Activated naive CD4-positive, alpha-beta T cell treated with anti-CD3 and anti-CD28 coated beads, Interleukin-2, amount 50 U/mL, for 24 hours (primary cell): Measurements from ENCODE around the gene NRP2.

Source experiments
- H3K27ac Mint-ChIP-seq: one replicate; pipeline ENCODE4 v1.8.0; 2021; ENCODE audit warnings: mild to moderate bottlenecking, mixed read lengths
- H3K27me3 Mint-ChIP-seq: one replicate; pipeline ENCODE4 v1.8.0; 2021; ENCODE audit warnings: mixed read lengths
- H3K36me3 Mint-ChIP-seq: one replicate; pipeline ENCODE4 v1.8.0; 2021; ENCODE audit warnings: mixed read lengths
- H3K4me1 Mint-ChIP-seq: one replicate; pipeline ENCODE4 v1.8.0; 2021; ENCODE audit warnings: mixed read lengths
- H3K4me3 Mint-ChIP-seq: one replicate; pipeline ENCODE4 v1.8.0; 2021; ENCODE audit warnings: mild to moderate bottlenecking, mixed read lengths
- H3K9me3 Mint-ChIP-seq: one replicate; pipeline ENCODE4 v1.8.0; 2021; ENCODE audit warnings: mixed read lengths

NRP2 gene

GRCh38 chr2:205787761-205788160, 105.5 kb downstream of the NRP2 start:
- Mint-ChIP-seq H3K27ac (no peak overlapping the region), H3K36me3 (no peaks in the 10 kb centered on the region), H3K4me1 (no peaks in the 10 kb centered on the region), H3K4me3 (no peak overlapping the region), H3K9me3 (no peaks in the 10 kb centered on the region), H3K27me3 (peaks cover 1% of the 10 kb centered on the region)

- Mint-ChIP-seq H3K27ac (no peak overlapping the region), H3K36me3 (no peaks in the 10 kb centered on the region), H3K27me3 (peaks cover 3% of the 10 kb centered on the region), H3K9me3 (no peaks in the 10 kb centered on the region), H3K4me3 (no peak overlapping the region), H3K4me1 (no peaks in the 10 kb centered on the region)
These were observed 107.6 kb downstream of the NRP2 start for GRCh38 chr2:205789906-205790305.

GRCh38 chr2:205792908-205793307, 110.6 kb downstream of the NRP2 start:
- Mint-ChIP-seq H3K9me3 (no peaks in the 10 kb centered on the region), H3K4me3 (no peak overlapping the region), H3K36me3 (no peaks in the 10 kb centered on the region), H3K27me3 (peaks cover 3% of the 10 kb centered on the region), H3K27ac (no peak overlapping the region), H3K4me1 (no peaks in the 10 kb centered on the region)

- H3K27ac Mint-ChIP-seq: no peak overlapping the region
- H3K36me3 Mint-ChIP-seq: no peaks in the 10 kb centered on the region
- H3K4me3 Mint-ChIP-seq: no peak overlapping the region
- peaks cover 3% of the 10 kb centered on the region for H3K27me3 Mint-ChIP-seq
- no peaks in the 10 kb centered on the region for H3K9me3 Mint-ChIP-seq
- no peaks in the 10 kb centered on the region for H3K4me1 Mint-ChIP-seq
These were observed 114.6 kb downstream of the NRP2 start for GRCh38 chr2:205796805-205797313.

- Mint-ChIP-seq H3K27me3 (peaks cover 1% of the 10 kb centered on the region), H3K9me3 (no peaks in the 10 kb centered on the region)
These were observed 115.6 kb downstream of the NRP2 start for GRCh38 chr2:205797866-205798265.

GRCh38 chr2:205800224-205800623, 117.9 kb downstream of the NRP2 start:
- H3K27ac Mint-ChIP-seq: no peak overlapping the region
- H3K36me3 Mint-ChIP-seq: no peaks in the 10 kb centered on the region
- no peaks in the 10 kb centered on the region for H3K9me3 Mint-ChIP-seq
- H3K27me3 Mint-ChIP-seq: no peaks in the 10 kb centered on the region
- H3K4me1 Mint-ChIP-seq: no peaks in the 10 kb centered on the region
- H3K4me3 Mint-ChIP-seq: no peak overlapping the region

More at GRCh38 chr2:205797866-205798265, 115.6 kb downstream of the NRP2 start:
- Mint-ChIP-seq H3K4me3 (no peak overlapping the region), H3K4me1 (no peaks in the 10 kb centered on the region), H3K27ac (no peak overlapping the region), H3K36me3 (no peaks in the 10 kb centered on the region)

- no peaks in the 10 kb centered on the region for H3K4me1 Mint-ChIP-seq
- no peak overlapping the region for H3K4me3 Mint-ChIP-seq
- no peaks in the 10 kb centered on the region for H3K36me3 Mint-ChIP-seq
- H3K9me3 Mint-ChIP-seq: no peaks in the 10 kb centered on the region
- H3K27me3 Mint-ChIP-seq: peaks cover 2% of the 10 kb centered on the region
- no peak overlapping the region for H3K27ac Mint-ChIP-seq
These were observed 118.5 kb downstream of the NRP2 start for GRCh38 chr2:205800773-205801172.

- no peaks in the 10 kb centered on the region for H3K4me1 Mint-ChIP-seq
- H3K36me3 Mint-ChIP-seq: no peaks in the 10 kb centered on the region
- no peak overlapping the region for H3K27ac Mint-ChIP-seq
- H3K9me3 Mint-ChIP-seq: no peaks in the 10 kb centered on the region
- no peak overlapping the region for H3K4me3 Mint-ChIP-seq
- peaks cover 2% of the 10 kb centered on the region for H3K27me3 Mint-ChIP-seq
These were observed 119.8 kb downstream of the NRP2 start for GRCh38 chr2:205802065-205802464.

GRCh38 chr2:205802941-205803340, 120.6 kb downstream of the NRP2 start:
- H3K4me3 Mint-ChIP-seq: no peak overlapping the region
- H3K4me1 Mint-ChIP-seq: no peaks in the 10 kb centered on the region
- no peaks in the 10 kb centered on the region for H3K9me3 Mint-ChIP-seq
- H3K36me3 Mint-ChIP-seq: no peaks in the 10 kb centered on the region
- peaks cover 2% of the 10 kb centered on the region for H3K27me3 Mint-ChIP-seq
- H3K27ac Mint-ChIP-seq: no peak overlapping the region

- no peaks in the 10 kb centered on the region for H3K9me3 Mint-ChIP-seq
- H3K4me3 Mint-ChIP-seq: no peak overlapping the region
- H3K4me1 Mint-ChIP-seq: no peaks in the 10 kb centered on the region
- peaks cover 2% of the 10 kb centered on the region for H3K27me3 Mint-ChIP-seq
- no peak overlapping the region for H3K27ac Mint-ChIP-seq
- no peaks in the 10 kb centered on the region for H3K36me3 Mint-ChIP-seq
These were observed 121.2 kb downstream of the NRP2 start for GRCh38 chr2:205803500-205803899.

- Mint-ChIP-seq H3K4me1 (no peaks in the 10 kb centered on the region), H3K9me3 (no peaks in the 10 kb centered on the region), H3K36me3 (no peaks in the 10 kb centered on the region), H3K27me3 (peaks cover 2% of the 10 kb centered on the region), H3K27ac (no peak overlapping the region), H3K4me3 (no peak overlapping the region)
These were observed 122.8 kb downstream of the NRP2 start for GRCh38 chr2:205805136-205805535.

- H3K9me3 Mint-ChIP-seq: no peaks in the 10 kb centered on the region
- H3K36me3 Mint-ChIP-seq: no peaks in the 10 kb centered on the region
- peaks cover 2% of the 10 kb centered on the region for H3K27me3 Mint-ChIP-seq
- H3K4me3 Mint-ChIP-seq: no peak overlapping the region
- no peaks in the 10 kb centered on the region for H3K4me1 Mint-ChIP-seq
- H3K27ac Mint-ChIP-seq: no peak overlapping the region
These were observed 124.0 kb downstream of the NRP2 start for GRCh38 chr2:205806143-205806905.

- H3K9me3 Mint-ChIP-seq: no peaks in the 10 kb centered on the region
- no peak overlapping the region for H3K4me3 Mint-ChIP-seq
These were observed 124.9 kb downstream of the NRP2 start for GRCh38 chr2:205807229-205807628.

GRCh38 chr2:205807758-205808157, 125.5 kb downstream of the NRP2 start:
- peaks cover 2% of the 10 kb centered on the region for H3K27me3 Mint-ChIP-seq

More at GRCh38 chr2:205807229-205807628, 124.9 kb downstream of the NRP2 start:
- Mint-ChIP-seq H3K27me3 (peaks cover 2% of the 10 kb centered on the region), H3K36me3 (no peaks in the 10 kb centered on the region), H3K4me1 (no peaks in the 10 kb centered on the region), H3K27ac (no peak overlapping the region)

GRCh38 chr2:205808486-205809121, 126.3 kb downstream of the NRP2 start:
- Mint-ChIP-seq H3K4me1 (no peaks in the 10 kb centered on the region), H3K36me3 (no peaks in the 10 kb centered on the region), H3K9me3 (no peaks in the 10 kb centered on the region)

More at GRCh38 chr2:205807758-205808157, 125.5 kb downstream of the NRP2 start:
- Mint-ChIP-seq H3K4me3 (no peak overlapping the region), H3K4me1 (no peaks in the 10 kb centered on the region), H3K27ac (no peak overlapping the region), H3K9me3 (no peaks in the 10 kb centered on the region), H3K36me3 (no peaks in the 10 kb centered on the region)

GRCh38 chr2:205811387-205811786, 129.1 kb downstream of the NRP2 start:
- Mint-ChIP-seq H3K36me3 (no peaks in the 10 kb centered on the region), H3K27me3 (no peaks in the 10 kb centered on the region), H3K4me1 (no peaks in the 10 kb centered on the region), H3K4me3 (no peak overlapping the region), H3K27ac (no peak overlapping the region), H3K9me3 (no peaks in the 10 kb centered on the region)

More at GRCh38 chr2:205808486-205809121, 126.3 kb downstream of the NRP2 start:
- Mint-ChIP-seq H3K27ac (no peak overlapping the region), H3K4me3 (no peak overlapping the region), H3K27me3 (peaks cover 2% of the 10 kb centered on the region)
